HG03378 (cell line): ENCODE measurements around the gene TBC1D23.
"Not testable (repeated sequence)": the region's sequence is repeated elsewhere in the genome, so short reads cannot be mapped to it uniquely, and the experiment has no call there.

Source experiments
- ATAC-seq: cut with Tn5 transposase; IDR thresholded peaks from one replicate; pipeline ENCODE4 v1.9.1; 2021; ENCODE audit warnings: mild to moderate bottlenecking, moderate library complexity; ENCODE audit not compliant: unreplicated experiment

TBC1D23 gene

GRCh38 chr3:100254168-100254777 lies 6.5 kb upstream of the TBC1D23 start:
- peak; percentile 72 for ATAC-seq

DNA sequence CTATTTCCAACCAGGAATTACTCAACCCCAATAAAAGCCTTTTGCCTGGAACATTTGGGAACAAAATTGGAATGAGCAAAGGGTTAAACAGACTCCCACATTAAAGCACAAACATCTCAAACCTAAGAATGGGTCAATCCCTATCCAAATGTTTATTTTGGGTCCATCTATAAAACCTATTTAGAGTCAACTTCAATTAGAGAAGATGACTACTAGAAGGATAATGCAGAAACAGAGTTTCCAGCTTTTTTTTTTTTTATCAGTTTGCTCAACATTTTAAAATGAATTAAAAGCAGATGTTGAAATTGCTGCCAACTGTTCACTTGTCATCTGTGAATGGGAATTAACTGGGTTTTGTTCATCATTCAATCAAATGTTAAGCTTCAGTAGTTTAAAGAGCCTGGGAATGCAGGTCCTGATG lies 4.1 kb upstream of the TBC1D23 start:
- ATAC-seq: no peak

GRCh38 chr3:100257586-100257985 lies 3.2 kb upstream of the TBC1D23 start:
- ATAC-seq: no peak

DNA sequence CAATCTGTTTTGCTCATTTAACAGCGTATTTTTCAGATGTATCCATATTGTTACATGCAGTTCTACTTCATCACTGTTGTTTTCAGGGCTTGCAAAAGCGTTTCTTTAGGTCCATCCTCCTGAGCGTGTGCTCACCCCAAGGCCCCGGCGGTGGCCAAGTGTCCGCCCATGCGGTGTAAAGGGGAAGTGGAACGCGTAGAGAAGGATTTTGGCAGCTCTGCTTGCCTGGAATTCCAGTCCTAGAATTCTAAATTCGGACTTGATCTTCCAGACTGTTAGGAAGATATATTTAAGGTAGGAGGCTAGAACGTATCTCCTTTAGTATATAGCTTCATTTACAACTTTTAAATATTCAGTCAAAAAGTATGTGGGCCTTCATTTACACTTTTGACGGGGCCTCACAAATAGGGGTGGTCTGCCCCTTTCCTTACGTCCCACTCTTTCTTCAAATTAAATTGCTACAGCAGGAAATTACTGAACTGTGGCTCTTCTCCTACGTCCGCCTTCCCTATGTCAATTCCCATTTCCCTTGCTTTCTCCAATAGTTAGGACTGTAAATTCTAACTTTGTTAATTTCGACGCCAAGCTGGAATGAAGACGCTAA lies 609 bp upstream of the TBC1D23 start:
- ATAC-seq: no peak

GRCh38 chr3:100261485-100261903 lies 702 bp downstream of the TBC1D23 start:
- ATAC-seq: no peak

DNA sequence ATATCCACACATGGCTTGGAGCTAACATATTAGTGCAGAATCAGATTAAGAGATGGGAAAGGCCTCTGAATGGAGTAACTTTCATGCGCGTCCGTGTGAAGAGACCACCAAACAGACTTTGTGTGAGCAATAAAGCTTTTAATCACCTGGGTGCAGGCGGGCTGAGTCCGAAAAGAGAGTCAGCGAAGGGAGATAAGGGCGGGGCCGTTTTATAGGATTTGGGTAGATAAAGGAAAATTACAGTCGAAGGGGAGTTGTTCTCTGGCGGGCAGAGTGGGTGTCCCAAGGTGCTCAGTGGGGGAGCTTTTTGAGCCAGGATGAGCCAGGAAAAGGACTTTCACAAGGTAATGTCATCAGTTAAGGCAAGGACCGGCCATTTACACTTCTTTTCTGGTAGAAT lies 2.1 kb downstream of the TBC1D23 start:
- ATAC-seq: not testable (repeated sequence)

GRCh38 chr3:100263583-100263982 lies 2.8 kb downstream of the TBC1D23 start:
- ATAC-seq: no peak

DNA sequence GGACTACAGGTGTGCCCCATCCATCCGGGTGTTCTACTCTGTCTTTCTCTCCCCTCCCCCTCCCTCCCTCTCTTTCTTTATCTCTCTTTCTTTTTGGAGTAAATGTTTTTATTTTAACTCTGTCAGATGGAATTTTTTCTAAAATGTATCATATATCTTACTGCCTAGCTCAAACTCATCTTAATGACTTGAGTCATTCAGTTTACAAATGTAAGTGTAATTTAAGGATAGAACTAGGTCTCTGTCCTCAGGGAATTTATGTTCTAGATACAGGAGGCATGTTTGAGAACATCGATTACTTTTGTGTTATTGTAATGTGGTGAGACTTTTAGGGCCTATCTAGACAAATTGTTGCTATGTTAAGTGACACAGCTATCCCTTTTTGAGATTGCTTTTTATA lies 3.5 kb downstream of the TBC1D23 start:
- ATAC-seq: no peak

- ATAC-seq: no peak
Measured at GRCh38 chr3:100265016-100265415, 4.2 kb downstream of the TBC1D23 start.

DNA sequence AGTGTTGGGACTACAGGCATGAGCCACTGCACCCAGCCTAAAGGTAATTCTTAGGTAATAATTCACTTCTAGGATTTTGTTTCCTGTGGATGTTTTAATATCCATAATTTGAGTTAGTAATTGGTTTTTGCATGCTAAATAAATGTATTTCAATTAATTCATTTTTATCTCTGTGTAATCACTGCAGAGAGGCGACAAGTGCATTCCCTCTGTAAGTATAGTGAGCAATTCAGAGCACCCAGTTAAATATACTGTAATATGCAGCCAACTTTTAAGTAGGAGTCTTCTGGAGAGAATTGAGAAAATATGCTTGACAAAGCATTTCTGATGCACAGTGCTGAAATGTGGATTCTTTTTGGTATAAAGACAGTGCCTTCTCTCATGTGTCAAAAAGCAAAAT lies 5.7 kb downstream of the TBC1D23 start:
- no peak for ATAC-seq

DNA sequence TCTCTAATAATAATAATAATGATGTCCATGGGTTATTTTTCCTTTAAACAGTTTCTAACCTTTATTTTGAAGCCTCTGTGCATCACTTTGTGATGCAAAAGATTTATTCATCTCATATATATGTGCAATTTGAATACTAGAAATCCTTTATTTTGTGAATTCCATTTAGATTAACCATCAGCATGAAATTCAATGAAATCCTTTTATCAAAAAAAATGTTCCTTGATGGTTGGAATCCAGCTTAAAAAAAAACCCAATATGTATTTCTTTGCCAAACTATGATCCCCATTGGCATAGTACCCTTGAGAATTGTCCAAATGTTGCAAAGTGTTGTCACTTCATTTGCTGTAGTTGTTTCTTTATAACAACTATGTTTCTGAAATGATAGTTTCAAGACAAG lies 7.4 kb downstream of the TBC1D23 start:
- no peak for ATAC-seq

- ATAC-seq: no peak
Measured at GRCh38 chr3:100269001-100269400, 8.2 kb downstream of the TBC1D23 start.

DNA sequence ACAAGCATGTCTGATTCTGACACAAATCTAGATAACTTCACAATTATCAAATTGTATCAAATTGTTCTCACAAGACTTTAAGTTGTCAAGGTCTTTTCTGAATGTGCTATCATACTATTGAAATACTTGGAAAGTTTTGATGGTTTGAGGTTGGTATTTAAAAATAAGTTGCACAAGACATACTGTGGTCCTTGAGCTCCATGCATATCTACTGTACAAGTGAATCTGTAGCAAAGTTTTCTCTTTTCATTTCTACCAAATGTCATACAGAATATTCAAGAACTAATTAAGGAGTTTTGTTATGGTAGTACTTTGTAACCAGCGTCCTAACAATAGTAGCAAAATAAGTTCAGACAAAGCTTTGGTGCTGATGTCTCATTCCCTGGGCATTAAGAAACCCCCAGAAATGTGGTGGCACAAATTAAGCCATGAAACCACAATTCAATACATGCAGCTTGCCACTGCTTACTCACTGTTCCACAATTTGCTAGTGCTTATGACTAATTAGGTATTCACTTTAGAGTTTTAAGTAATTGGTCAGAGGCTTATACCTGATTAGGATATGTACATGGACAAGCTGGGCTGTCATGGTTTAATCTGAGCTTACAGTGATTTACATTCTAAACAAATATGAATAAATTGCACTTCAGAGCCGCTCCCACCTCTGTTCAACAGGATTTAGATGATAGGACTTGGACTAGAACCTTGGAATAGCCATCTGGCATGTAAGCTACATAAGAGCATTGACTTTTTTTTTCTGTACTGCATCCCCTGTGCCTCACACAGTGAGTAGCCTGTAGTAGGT lies 8.8 kb downstream of the TBC1D23 start:
- ATAC-seq: no peak

DNA sequence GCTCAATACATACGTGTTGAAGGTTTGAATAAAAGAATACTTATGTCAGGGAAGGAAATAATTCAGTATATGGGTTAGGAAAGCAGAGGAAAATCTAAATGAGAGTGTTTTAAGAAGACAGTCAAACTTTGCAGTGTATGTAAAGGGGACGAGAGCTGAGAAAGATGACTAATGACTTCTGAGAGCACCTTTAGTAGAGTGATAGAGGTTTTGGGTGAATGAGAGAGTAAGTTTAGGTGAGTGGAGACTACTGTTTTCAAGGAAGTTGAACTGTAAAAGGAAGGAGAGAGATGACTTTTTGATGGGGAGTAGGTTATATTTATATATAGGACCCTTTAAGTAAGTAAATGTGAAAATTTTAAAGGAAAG lies 9.4 kb downstream of the TBC1D23 start:
- no peak for ATAC-seq

DNA sequence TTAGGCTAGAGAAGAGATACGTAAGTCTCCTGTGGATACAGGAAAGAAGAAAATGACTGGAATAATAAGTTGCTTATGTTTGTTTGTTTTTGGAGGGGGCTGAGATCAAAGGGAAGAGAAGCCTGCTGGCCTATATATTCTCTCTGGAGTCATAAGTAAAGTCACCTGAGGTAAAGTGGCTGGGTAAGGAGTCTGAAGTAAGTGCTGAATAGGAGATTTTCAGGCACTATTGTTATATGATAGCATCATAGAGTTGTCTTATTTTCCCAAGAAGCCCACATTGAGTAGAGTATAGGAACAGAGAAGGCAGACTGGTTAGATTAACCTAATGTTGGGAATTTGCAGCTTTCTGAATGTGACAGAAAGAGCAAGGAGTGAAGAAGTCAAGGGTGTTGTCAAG lies 10.7 kb downstream of the TBC1D23 start:
- no peak for ATAC-seq

- ATAC-seq: not testable (repeated sequence)
Measured at GRCh38 chr3:100272797-100273611, 12.2 kb downstream of the TBC1D23 start.

- ATAC-seq: peak; percentile 49
Measured at GRCh38 chr3:100274361-100274760, 13.6 kb downstream of the TBC1D23 start.

DNA sequence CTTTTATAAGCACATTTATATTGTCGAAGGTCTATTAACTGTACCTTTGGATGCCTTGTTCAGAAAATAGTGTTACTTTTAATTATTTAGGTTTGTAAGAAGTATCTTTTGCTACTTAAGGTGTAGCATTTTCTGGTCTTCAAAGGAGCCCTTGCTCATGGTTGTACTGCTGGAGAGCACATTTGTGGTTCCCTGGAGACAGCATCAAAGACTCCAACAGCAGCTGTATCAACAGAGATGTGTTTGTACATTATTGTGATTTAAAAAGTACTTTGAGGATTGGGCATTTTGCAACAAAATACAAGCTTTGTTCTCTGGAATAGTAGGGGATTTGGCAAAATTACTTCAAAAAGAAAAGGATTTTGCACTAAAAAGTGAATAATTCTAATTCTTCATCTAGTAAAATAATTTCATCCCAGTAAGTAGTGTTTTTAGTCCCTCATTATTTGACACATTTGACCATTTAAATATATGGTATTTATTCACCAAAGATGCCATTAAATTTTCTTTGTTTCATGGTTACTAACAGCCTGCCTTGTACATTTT lies 16.5 kb downstream of the TBC1D23 start:
- ATAC-seq: no peak

GRCh38 chr3:100278910-100279309 lies 18.1 kb downstream of the TBC1D23 start:
- no peak for ATAC-seq

- ATAC-seq: no peak
Measured at GRCh38 chr3:100288288-100288894, 27.6 kb downstream of the TBC1D23 start.

GRCh38 chr3:100289339-100289738 lies 28.5 kb downstream of the TBC1D23 start:
- no peak for ATAC-seq
